Measurements from ENCODE around the gene SF3B6.
"Not testable (repeated sequence)": the region's sequence is repeated elsewhere in the genome, so short reads cannot be mapped to it uniquely, and the experiment has no call there.

The SF3B6 gene

GRCh38 chr2:24117902-24118301 is 41.8 kb upstream of the SF3B6 start:
- TF ChIP-seq CTCF (IDR thresholded peaks at IDR 0.05; ENCODE audit: control insufficient read depth, extremely low read depth, insufficient read depth) = no peak
- H3K4me3 ChIP-seq (ENCODE audit: low read depth, low read length) = no peak overlapping the region
- DNase-seq (ENCODE audit: low read depth) = no peak

- TF ChIP-seq CTCF (IDR thresholded peaks at IDR 0.05; ENCODE audit: control insufficient read depth, extremely low read depth, insufficient read depth) = no peak
- DNase-seq (ENCODE audit: low read depth) = no peak
- H3K4me3 ChIP-seq (ENCODE audit: low read depth, low read length) = no peak overlapping the region
These were observed 38.9 kb upstream of the SF3B6 start for GRCh38 chr2:24115057-24115456.

GRCh38 chr2:24111407-24111901 is 35.3 kb upstream of the SF3B6 start:
- TF ChIP-seq CTCF (IDR thresholded peaks at IDR 0.05; ENCODE audit: control insufficient read depth, extremely low read depth, insufficient read depth) = no peak
- no peak overlapping the region for H3K4me3 ChIP-seq (ENCODE audit: low read depth, low read length)
- DNase-seq (ENCODE audit: low read depth) = no peak

- H3K4me3 ChIP-seq (ENCODE audit: low read depth, low read length) = no peak overlapping the region
- no peak for TF ChIP-seq CTCF (IDR thresholded peaks at IDR 0.05; ENCODE audit: control insufficient read depth, extremely low read depth, insufficient read depth)
- no peak for DNase-seq (ENCODE audit: low read depth)
These were observed 34.7 kb upstream of the SF3B6 start for GRCh38 chr2:24110660-24111303.

GRCh38 chr2:24109431-24109830 is 33.3 kb upstream of the SF3B6 start:
- DNase-seq (ENCODE audit: low read depth); H3K4me3 ChIP-seq (ENCODE audit: low read depth, low read length): not testable (repeated sequence)

- no peak for TF ChIP-seq CTCF (IDR thresholded peaks at IDR 0.05; ENCODE audit: control insufficient read depth, extremely low read depth, insufficient read depth)
- no peak overlapping the region for H3K4me3 ChIP-seq (ENCODE audit: low read depth, low read length)
- DNase-seq (ENCODE audit: low read depth) = no peak
These were observed 31.2 kb upstream of the SF3B6 start for GRCh38 chr2:24107336-24107735.

GRCh38 chr2:24106786-24107185 is 30.7 kb upstream of the SF3B6 start:
- DNase-seq (ENCODE audit: low read depth) = no peak
- no peak overlapping the region for H3K4me3 ChIP-seq (ENCODE audit: low read depth, low read length)
- TF ChIP-seq CTCF (IDR thresholded peaks at IDR 0.05; ENCODE audit: control insufficient read depth, extremely low read depth, insufficient read depth) = no peak
